SK-N-SH (cell line): ENCODE results near the gene LRRC10. TPM values are rescaled to one million over a fixed set of nuclear protein-coding genes. Genes with fewer than 3 reads are reported as not detected.

Source experiments
- CTCF ChIA-PET: fragments of 300-600, 350-600 bp; formaldehyde crosslinking; extraction: SDS; loops from one replicate; lab custom pipeline; 2021; lab: Yijun Ruan, JAX
- POLR2A ChIA-PET: fragments of 350-600 bp; sonication (Branson Sonifier 250); formaldehyde crosslinking; extraction: SDS; loops from one replicate; lab custom pipeline; 2020; ENCODE audit warnings: antibody characterized with exemption, inconsistent platforms; lab: Yijun Ruan, JAX
- DNase-seq: peaks from one replicate; pipeline ENCODE4 v3.0.0; 2012
- H2AFZ ChIP-seq: fragments of 200-600 bp; sonication (generic); 2 replicates; pipeline ENCODE4 v1.8.1; 2016; ENCODE audit warnings: antibody characterized with exemption, mild to moderate bottlenecking, low read depth
- H3F3A ChIP-seq: fragments of 200-600 bp; sonication (generic); replicated peaks from 2 replicates; pipeline ENCODE3; 2016; ENCODE audit warnings: antibody characterized with exemption, mild to moderate bottlenecking; ENCODE audit not compliant: insufficient read depth
- H3K27ac ChIP-seq, 2 experiments: fragments of 200-500 bp in 1 of 2; fragments of 200-600 bp in 1 of 2; sonication (Bioruptor generic) in 1 of 2; sonication (generic), shearing (Covaris generic) in 1 of 2; 2 replicates each; pipeline versions ENCODE4 v1.5.1 to v1.6.1; 2014 to 2016; ENCODE audit warnings: low read depth in 2 of 2, inconsistent platforms in 1 of 2, low read length in 1 of 2, mild to moderate bottlenecking in 1 of 2, mixed read lengths in 1 of 2
- H3K27me3 ChIP-seq: fragments of 200-600 bp; sonication (generic), shearing (Covaris generic); 2 replicates; pipeline ENCODE4 v1.6.1; 2016; ENCODE audit warnings: mixed run types; ENCODE audit not compliant: insufficient read depth
- H3K36me3 ChIP-seq, 2 experiments: fragments of 200-500 bp in 1 of 2; fragments of 200-600 bp in 1 of 2; sonication (Bioruptor generic) in 1 of 2; sonication (generic) in 1 of 2; replicated peaks in 1 of 2; 2 replicates each; pipeline versions ENCODE3 to v1.5.1; 2014 to 2016; ENCODE audit warnings: low read length in 1 of 2, mild to moderate bottlenecking in 1 of 2; ENCODE audit not compliant: insufficient read depth in 2 of 2, control insufficient read depth in 1 of 2
- H3K4me1 ChIP-seq, 2 experiments: fragments of 200-500 bp in 1 of 2; fragments of 200-600 bp in 1 of 2; sonication (Bioruptor generic) in 1 of 2; sonication (generic), shearing (Covaris generic) in 1 of 2; 2 replicates each; pipeline versions ENCODE4 v1.5.1 to v1.6.1; 2014 to 2016; ENCODE audit warnings: low read depth in 1 of 2, low read length in 1 of 2, mixed run types in 1 of 2; ENCODE audit not compliant: insufficient read depth in 2 of 2, control insufficient read depth in 1 of 2
- H3K4me2 ChIP-seq: fragments of 200-600 bp; sonication (generic), shearing (Covaris generic); 2 replicates; pipeline ENCODE4 v1.6.1; 2017; ENCODE audit warnings: mixed run types
- H3K4me3 ChIP-seq, 2 experiments: fragments of 200-500 bp in 1 of 2; fragments of 200-600 bp in 1 of 2; sonication (Bioruptor generic) in 1 of 2; sonication (generic), shearing (Covaris generic) in 1 of 2; 2 replicates each; pipeline versions ENCODE4 v1.5.1 to v1.8.1; 2014 to 2016; ENCODE audit warnings: low read depth in 2 of 2, inconsistent platforms in 1 of 2, low read length in 1 of 2, mild to moderate bottlenecking in 1 of 2, mixed read lengths in 1 of 2, moderate library complexity in 1 of 2
- H3K79me2 ChIP-seq: fragments of 200-600 bp; sonication (generic); 2 replicates; pipeline ENCODE4 v1.8.1; 2017; ENCODE audit warnings: mild to moderate bottlenecking; ENCODE audit not compliant: insufficient read depth
- H3K9ac ChIP-seq: fragments of 200-600 bp; sonication (generic); 2 replicates; pipeline ENCODE4 v1.6.1; 2017; ENCODE audit warnings: mixed run types
- H3K9me2 ChIP-seq: fragments of 200-600 bp; sonication (generic); 2 replicates; pipeline ENCODE4 v1.6.1; 2017; ENCODE audit warnings: mixed run types
- H3K9me3 ChIP-seq: fragments of 200-600 bp; sonication (generic); 2 replicates; pipeline ENCODE4 v1.6.1; 2017; ENCODE audit warnings: mixed run types, mild to moderate bottlenecking, moderate library complexity
- H4K20me1 ChIP-seq: fragments of 200-600 bp; sonication (generic); 2 replicates; pipeline ENCODE4 v1.6.1; 2017; ENCODE audit warnings: mild to moderate bottlenecking, mixed run types; ENCODE audit not compliant: insufficient read depth
- EP300 ChIP-seq, 2 experiments: IDR thresholded peaks; 2 replicates each; pipeline versions ENCODE4 v1.4.0 to v1.6.1; 2012; ENCODE audit warnings: borderline replicate concordance in 1 of 2, low read depth in 1 of 2, low read length in 1 of 2
- MEF2A ChIP-seq: IDR thresholded peaks from 2 replicates; pipeline ENCODE4 v1.4.0; 2012; ENCODE audit warnings: low read depth, borderline replicate concordance
- NRF1 ChIP-seq: IDR thresholded peaks from 2 replicates; pipeline ENCODE4 v1.6.1; 2012; ENCODE audit warnings: low read depth, mild to moderate bottlenecking, low read length
- PBX3 ChIP-seq: IDR thresholded peaks from 2 replicates; pipeline ENCODE4; 2012
- RCOR1 ChIP-seq: fragments of 150-350 bp; IDR thresholded peaks from 2 replicates; pipeline ENCODE4 v1.6.1; 2017; ENCODE audit warnings: antibody characterized with exemption, low read length
- RFX5 ChIP-seq: IDR thresholded peaks from 2 replicates; pipeline ENCODE4 v1.6.1; 2012; ENCODE audit warnings: mild to moderate bottlenecking, improper control_type of control experiment, low read length
- RXRA ChIP-seq: IDR thresholded peaks from 2 replicates; pipeline ENCODE4 v1.4.0; 2012; ENCODE audit warnings: low read depth, mild to moderate bottlenecking, borderline replicate concordance
- SIN3A ChIP-seq: IDR thresholded peaks from 2 replicates; pipeline ENCODE4 v1.6.1; 2012; ENCODE audit warnings: low read depth, mild to moderate bottlenecking, low read length, moderate library complexity, borderline replicate concordance
- TAF1 ChIP-seq: IDR thresholded peaks from 2 replicates; pipeline ENCODE4 v1.6.1; 2012; ENCODE audit warnings: low read depth, mild to moderate bottlenecking, low read length, moderate library complexity, borderline replicate concordance
- TEAD4 ChIP-seq: IDR thresholded peaks from 2 replicates; pipeline ENCODE4 v1.4.0; 2012; ENCODE audit warnings: mild to moderate bottlenecking, borderline replicate concordance; ENCODE audit not compliant: insufficient read depth
- USF1 ChIP-seq: IDR thresholded peaks from 2 replicates; pipeline ENCODE4 v1.4.0; 2012; ENCODE audit warnings: low read depth, borderline replicate concordance
- YY1 ChIP-seq: IDR thresholded peaks from 2 replicates; pipeline ENCODE4 v1.4.0; 2012; ENCODE audit warnings: low read depth, mild to moderate bottlenecking
- WGBS: methylation state at CpG from one replicate; pipeline ENCODE4 v1.1.6; 2017; ENCODE audit warnings: low lambda C conversion rate; 5-methylcytosine and 5-hydroxymethylcytosine counted together
- polyA plus RNA-seq, 3 experiments: library from polyadenylated mRNA; depleted of rRNA; stranded (reverse); fragments of >200 nt; gene quantifications; 2 replicates each; pipeline ENCODE4 v1.2.3, GENCODE V29; 2012
- TF ChIP-seq, protein P1 (sequence below): IDR thresholded peaks from 2 replicates; pipeline ENCODE4 v1.6.1; 2012; ENCODE audit warnings: mild to moderate bottlenecking, low read depth, low read length, moderate library complexity
- TF ChIP-seq, protein P2 (sequence below): fragments of 200-600 bp; sonication (generic); IDR thresholded peaks from 2 replicates; pipeline ENCODE4 v1.6.1; 2017; ENCODE audit warnings: antibody characterized with exemption, mild to moderate bottlenecking, moderate library complexity

LRRC10 gene
- polyA plus RNA-seq, 1 of the 3 experiments (the other 2 are of a cell fraction): not detected

DNA sequence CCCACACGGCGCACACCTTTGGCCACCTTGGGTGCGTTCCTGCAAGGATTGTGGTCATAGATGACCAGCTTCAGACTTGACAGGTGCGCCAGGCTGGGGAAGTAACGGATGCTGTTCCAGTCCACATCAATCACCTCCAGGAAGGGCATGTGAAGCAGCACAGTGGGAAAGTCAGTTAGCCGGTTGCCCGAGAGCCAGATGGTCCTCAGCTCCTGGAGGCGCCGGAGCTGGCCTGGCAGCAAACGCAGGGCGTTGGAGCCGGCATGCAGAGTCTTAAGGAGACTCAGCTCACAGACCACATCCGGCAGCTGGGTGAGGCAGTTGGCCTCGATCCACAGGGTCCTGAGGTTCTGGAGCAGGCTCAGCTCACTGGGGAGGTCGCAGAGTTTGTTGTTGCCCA, 581 bp downstream of the LRRC10 start:
- H3K79me2 ChIP-seq: no peaks in the 10 kb centered on the region
- H3K4me3 ChIP-seq: no peak overlapping the region
- H3K27ac ChIP-seq: no peak overlapping the region
- CTCF ChIA-PET: interaction anchor here (1.2 to 2.0 kb wide), 4 partner anchors 10 to 140 kb away, joined by 3 to 10 read pairs (median 4); partner anchors contain the start of gene FRS2
- no peaks in the 10 kb centered on the region for H3K9me3 ChIP-seq
- H3K9me2 ChIP-seq: no peaks in the 10 kb centered on the region
- POLR2A ChIA-PET: interaction anchor here (1.4 kb wide), 1 partner anchor 11 kb away, joined by 3 read pairs; no protein-coding TSS in a partner anchor
- no peaks in the 10 kb centered on the region for H4K20me1 ChIP-seq
- TF ChIP-seq PBX3 (no peak), RFX5 (no peak), RXRA (no peak), SIN3A (no peak), EP300 (IDR thresholded peaks at IDR 0.05; ENCODE audit: borderline replicate concordance in 1 of 2, low read depth in 1 of 2, low read length in 1 of 2) (no peak), TEAD4 (no peak), USF1 (no peak), MEF2A (no peak), RCOR1 (no peak), TAF1 (no peak), NRF1 (no peak), YY1 (no peak)
- TF ChIP-seq, protein P1, sequence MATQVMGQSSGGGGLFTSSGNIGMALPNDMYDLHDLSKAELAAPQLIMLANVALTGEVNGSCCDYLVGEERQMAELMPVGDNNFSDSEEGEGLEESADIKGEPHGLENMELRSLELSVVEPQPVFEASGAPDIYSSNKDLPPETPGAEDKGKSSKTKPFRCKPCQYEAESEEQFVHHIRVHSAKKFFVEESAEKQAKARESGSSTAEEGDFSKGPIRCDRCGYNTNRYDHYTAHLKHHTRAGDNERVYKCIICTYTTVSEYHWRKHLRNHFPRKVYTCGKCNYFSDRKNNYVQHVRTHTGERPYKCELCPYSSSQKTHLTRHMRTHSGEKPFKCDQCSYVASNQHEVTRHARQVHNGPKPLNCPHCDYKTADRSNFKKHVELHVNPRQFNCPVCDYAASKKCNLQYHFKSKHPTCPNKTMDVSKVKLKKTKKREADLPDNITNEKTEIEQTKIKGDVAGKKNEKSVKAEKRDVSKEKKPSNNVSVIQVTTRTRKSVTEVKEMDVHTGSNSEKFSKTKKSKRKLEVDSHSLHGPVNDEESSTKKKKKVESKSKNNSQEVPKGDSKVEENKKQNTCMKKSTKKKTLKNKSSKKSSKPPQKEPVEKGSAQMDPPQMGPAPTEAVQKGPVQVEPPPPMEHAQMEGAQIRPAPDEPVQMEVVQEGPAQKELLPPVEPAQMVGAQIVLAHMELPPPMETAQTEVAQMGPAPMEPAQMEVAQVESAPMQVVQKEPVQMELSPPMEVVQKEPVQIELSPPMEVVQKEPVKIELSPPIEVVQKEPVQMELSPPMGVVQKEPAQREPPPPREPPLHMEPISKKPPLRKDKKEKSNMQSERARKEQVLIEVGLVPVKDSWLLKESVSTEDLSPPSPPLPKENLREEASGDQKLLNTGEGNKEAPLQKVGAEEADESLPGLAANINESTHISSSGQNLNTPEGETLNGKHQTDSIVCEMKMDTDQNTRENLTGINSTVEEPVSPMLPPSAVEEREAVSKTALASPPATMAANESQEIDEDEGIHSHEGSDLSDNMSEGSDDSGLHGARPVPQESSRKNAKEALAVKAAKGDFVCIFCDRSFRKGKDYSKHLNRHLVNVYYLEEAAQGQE: no peak
- TF ChIP-seq, protein P2, sequence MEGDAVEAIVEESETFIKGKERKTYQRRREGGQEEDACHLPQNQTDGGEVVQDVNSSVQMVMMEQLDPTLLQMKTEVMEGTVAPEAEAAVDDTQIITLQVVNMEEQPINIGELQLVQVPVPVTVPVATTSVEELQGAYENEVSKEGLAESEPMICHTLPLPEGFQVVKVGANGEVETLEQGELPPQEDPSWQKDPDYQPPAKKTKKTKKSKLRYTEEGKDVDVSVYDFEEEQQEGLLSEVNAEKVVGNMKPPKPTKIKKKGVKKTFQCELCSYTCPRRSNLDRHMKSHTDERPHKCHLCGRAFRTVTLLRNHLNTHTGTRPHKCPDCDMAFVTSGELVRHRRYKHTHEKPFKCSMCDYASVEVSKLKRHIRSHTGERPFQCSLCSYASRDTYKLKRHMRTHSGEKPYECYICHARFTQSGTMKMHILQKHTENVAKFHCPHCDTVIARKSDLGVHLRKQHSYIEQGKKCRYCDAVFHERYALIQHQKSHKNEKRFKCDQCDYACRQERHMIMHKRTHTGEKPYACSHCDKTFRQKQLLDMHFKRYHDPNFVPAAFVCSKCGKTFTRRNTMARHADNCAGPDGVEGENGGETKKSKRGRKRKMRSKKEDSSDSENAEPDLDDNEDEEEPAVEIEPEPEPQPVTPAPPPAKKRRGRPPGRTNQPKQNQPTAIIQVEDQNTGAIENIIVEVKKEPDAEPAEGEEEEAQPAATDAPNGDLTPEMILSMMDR: no peak
- no peak overlapping the region for H3K4me2 ChIP-seq
- no peaks in the 10 kb centered on the region for H3K36me3 ChIP-seq
- no peak for DNase-seq
- 79% methylated on average over 15 of the region's 15 CpGs for WGBS
- H3F3A ChIP-seq: no peaks in the 10 kb centered on the region
- no peaks in the 10 kb centered on the region for H3K4me1 ChIP-seq
- no peak overlapping the region for H2AFZ ChIP-seq
- H3K9ac ChIP-seq: no peak overlapping the region
- H3K27me3 ChIP-seq: no peaks in the 10 kb centered on the region
